HG03442 (cell line): ENCODE results near the gene FRMD4A.
"Not testable (repeated sequence)": the region's sequence is repeated elsewhere in the genome, so short reads cannot be mapped to it uniquely, and the experiment has no call there.

Source experiments
- ATAC-seq: cut with Tn5 transposase; IDR thresholded peaks from one replicate; pipeline ENCODE4 v1.9.1; 2021; ENCODE audit warnings: mild to moderate bottlenecking, moderate library complexity; ENCODE audit not compliant: unreplicated experiment

The FRMD4A gene

GRCh38 chr10:13831711-13832141 lies 499.0 kb downstream of the FRMD4A start:
- ATAC-seq: peak; percentile 60

DNA sequence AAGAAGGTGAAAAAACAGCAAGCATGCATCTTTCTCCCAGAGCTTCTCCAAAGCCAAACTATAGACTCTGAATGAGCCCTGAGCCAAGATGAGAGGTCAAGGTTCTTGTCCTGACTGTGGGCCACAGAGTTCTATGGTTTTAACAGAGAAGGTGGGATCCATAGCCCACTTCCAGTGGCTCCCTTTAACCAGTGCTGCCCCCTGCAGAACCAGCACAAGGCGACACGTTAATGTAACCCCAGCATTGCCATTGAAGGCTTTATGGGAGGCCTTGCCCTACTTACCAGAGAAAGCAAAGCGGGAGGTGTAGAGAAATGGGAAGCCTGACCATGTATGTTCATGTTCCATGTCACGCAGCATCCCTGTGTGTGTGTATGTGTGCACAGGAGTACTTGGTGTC lies 500.3 kb downstream of the FRMD4A start:
- ATAC-seq: no peak

DNA sequence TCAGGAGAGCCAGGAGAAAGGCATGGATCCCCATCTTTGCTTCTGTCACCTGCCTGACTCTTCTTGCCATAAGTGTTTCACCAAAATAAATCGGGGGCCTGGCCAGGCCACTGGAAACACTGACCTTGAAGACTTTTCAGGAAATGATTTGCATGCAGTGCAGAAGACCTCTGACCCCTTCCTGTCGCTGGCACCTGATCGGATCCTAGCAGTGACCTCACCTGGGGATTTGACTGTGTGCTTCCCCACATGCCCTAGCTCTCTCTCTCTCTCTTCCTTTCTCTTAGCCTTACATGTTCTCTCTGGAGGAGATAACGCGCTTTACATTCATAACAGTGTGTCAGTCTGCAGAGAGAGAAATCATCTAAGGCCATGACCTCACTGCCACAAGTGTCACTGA lies 500.9 kb downstream of the FRMD4A start:
- ATAC-seq: no peak

GRCh38 chr10:13828284-13828683 lies 502.4 kb downstream of the FRMD4A start:
- ATAC-seq: not testable (repeated sequence)

GRCh38 chr10:13827076-13827797 lies 503.5 kb downstream of the FRMD4A start:
- no peak for ATAC-seq

- no peak for ATAC-seq
Observed at GRCh38 chr10:13823709-13824405, 506.9 kb downstream of the FRMD4A start.

- no peak for ATAC-seq
Observed at GRCh38 chr10:13823096-13823708, 507.5 kb downstream of the FRMD4A start.

DNA sequence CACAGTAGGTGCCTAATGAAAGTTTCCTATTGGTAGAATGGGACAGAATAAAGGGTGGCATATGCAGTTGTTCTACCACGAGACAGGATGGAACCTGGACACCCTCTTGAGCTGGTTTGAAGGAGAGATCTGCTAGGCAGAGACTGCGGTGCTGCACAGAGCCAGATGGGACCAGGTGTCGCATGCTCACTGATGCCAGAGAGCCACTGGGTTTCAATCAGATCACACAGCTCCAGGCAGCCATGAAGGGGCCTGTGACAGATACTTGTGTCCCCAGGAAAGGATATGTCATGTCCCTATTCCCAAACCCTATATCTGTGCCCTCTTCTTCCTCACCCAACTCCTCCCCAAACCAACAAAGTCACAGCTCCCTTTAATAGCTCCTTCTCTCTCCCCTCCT lies 508.2 kb downstream of the FRMD4A start:
- no peak for ATAC-seq

DNA sequence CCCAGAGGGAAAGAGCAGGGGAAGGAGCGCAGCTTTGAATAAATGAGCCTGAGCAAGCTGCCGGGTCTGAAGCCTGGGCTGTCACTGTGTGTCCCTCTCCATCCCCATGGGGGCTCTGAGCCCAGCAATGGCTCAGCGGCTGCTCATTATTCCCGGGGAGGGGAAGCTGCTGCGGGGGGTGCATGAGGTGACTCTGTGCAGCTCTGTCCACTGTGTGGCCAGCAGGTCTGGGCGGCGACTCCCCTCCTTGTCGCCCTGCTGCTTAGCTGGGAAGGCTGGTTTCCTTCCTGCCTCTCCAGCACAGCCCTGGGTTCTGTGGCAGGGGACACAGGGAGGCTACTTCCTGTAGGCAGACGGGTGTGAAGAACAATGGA lies 509.8 kb downstream of the FRMD4A start:
- ATAC-seq: no peak

- no peak for ATAC-seq
Observed at GRCh38 chr10:13820119-13820963, 510.4 kb downstream of the FRMD4A start.

DNA sequence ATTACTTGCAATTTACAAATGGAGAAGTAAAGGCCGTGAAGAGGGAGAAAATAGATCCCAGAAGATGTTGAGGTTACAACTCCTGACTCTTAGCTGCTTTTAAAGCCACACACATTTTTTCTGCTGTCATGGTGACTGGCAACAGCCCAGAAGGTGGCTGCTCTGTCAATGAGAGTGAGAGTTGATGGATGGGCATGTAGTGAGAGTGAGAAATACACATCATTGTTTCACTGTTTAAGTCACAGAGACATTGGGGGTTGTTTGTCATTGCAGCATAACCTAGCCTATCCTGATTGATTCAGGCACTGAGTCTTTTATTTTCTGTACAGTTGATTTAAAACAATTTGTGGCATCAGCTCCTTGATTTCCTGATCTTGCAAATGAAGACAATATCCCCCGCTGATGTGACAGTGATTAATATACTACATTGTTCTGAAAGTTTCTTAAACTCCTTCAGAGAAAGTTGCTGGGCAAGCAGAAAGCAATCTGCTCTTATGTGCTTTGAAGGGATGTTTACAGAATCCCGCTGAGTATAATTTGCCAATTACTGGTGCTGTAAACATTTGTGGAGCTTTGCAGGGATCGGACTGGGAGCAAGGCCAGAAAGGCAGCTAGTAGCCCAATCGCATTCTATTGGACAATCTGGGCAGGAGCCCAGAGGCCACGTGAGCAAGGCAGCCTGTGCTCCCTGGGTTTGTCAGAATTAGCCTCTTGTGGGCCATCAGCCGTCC lies 514.4 kb downstream of the FRMD4A start:
- ATAC-seq: no peak

GRCh38 chr10:13815756-13816155 lies 515.0 kb downstream of the FRMD4A start:
- ATAC-seq: no peak

DNA sequence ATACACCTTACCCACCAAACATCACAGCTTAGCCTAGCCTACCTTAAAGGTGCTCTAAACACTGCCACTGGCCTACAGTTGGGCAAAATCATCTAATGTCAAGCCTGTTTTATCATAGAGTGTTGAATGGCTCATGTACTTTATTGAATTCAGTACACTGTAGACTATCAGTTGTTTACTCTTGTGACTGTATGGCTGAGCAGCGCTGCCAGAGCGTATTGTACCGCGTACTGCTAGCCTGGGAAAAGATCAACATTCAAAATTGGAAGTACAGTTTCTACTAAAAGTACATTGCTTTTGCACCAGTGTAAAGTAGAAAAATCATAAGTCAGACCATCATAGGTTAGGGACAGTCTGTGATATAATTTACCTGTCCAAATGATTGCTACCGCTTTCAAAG lies 517.2 kb downstream of the FRMD4A start:
- ATAC-seq: no peak

DNA sequence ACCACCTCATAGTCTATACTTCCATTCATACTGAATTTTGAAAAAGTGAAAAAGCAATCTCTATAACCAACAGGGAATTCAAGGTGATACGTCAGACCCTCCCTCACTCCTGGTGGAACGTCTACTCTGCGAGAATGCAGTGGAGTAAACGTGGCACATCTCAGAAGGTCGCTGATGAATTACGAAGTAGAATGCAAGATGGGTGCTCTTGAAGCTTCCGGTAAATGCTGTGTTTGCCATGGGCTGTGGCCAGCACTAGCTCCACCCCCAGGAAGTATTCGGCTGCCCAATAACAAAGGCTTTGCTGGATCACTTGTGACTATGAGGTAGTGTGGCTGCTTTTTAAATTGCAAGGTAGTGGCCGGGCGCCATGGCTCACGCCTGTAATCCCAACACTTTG lies 517.9 kb downstream of the FRMD4A start:
- ATAC-seq: no peak

DNA sequence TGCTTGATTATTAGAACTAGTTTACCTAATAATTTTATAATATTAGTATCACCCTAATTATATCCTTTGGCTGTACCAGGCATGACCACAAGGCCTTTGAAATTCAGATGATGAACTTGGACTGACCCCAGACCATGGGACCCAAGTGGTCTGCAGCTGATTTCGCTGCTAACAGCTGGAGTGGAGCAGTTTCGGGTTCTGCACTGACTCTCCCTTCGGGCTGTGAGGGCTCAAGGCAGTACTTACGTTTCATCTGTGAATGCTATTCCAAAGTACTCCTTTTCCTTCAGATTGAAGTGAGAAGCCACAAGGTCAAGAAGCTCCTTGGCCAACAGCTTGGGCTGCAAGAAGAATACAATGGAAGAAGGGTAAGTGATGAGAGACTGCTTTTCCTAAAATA lies 520.2 kb downstream of the FRMD4A start:
- ATAC-seq: no peak

GRCh38 chr10:13809427-13809826 lies 521.3 kb downstream of the FRMD4A start:
- no peak for ATAC-seq

DNA sequence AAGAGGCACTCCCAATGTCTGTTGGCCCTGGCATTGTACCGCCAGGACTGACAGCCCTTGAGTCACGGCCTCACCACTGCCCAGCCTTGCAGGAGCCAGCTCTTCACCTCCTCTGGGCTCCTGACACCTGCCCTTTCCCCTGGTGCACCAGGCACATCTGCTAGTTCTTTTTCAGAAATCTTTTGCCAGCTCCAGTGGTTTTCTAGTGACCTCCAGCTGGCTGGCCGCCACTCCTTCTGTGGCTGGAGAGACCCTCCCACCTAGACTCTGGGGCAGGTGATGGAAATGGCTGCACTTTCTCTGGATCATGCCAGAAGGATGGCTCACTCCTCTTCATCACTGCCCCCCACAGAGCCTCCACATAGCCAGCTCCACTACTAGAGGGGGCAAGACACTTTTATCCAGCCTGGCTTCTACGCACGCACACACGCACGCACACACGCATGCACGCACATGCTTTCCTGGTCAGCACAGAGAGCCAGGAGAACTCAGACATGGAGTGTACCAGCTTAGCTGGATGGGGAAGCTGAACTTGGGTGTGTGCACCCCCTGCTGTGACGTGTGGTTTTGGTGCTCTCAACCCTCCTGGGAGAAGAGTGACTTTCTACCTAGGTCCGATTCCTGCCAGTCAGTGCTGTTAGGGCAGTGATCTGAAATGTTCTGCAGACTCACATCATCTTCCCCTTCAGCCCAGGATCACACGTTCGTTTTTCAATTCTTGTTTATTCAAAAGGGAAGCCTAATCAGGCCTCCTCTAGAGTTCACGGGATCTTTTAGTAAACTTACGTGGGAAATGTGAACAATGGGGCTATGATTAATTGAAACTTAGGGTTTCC lies 522.0 kb downstream of the FRMD4A start:
- ATAC-seq: peak; percentile 52

DNA sequence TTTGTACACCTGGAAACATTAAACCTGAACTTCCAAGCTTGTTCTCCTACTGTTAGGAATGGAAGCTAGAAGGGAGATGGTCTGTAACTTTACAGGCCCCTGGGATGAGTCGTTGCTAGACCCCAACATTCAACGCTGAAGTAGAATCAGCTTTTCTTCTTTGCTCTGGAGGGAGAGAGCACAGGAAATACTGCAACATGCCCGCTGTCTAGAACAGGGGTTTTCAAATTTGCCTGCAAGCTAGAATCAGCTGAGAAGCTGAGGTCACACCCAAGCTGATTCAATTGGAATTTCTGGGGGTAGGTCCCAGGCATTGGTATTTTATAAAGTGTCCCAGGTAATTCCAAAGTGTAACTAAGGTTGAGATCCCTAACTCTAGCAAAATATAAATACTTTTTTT lies 524.3 kb downstream of the FRMD4A start:
- ATAC-seq: no peak
